ENCODE results near the gene GDF11. TPM values are rescaled to one million over a fixed set of nuclear protein-coding genes. Genes with fewer than 3 reads are reported as not detected.

GDF11 gene
- total and polyA plus RNA-seq, 10 donors, result 3.5 to 14.5 (median 9.7) TPM

- DNase-seq, result no peak
- H3K36me3 ChIP-seq, result no peaks in the 10 kb centered on the region
- TF ChIP-seq CTCF (IDR thresholded peaks at IDR 0.05 in 8 of 11, conservative IDR thresholded peaks at IDR 0.05 in 3 of 11), result no peak
- TF ChIP-seq POLR2A (IDR thresholded peaks at IDR 0.05), result no peak
- TF ChIP-seq POLR2AphosphoS5 (IDR thresholded peaks at IDR 0.05), result no peak
- no peaks in the 10 kb centered on the region for H3K9me3 ChIP-seq
- peak overlapping the region in 3 of 8 donors; percentile 16 to 56 (median 48) for H3K27ac ChIP-seq
- peaks cover 0 to 28% (median 0%) of the 10 kb centered on the region in 7 donors for H3K27me3 ChIP-seq (replicated peaks in 1 of 7)
- peaks cover 12 to 63% (median 28%) of the 10 kb centered on the region in 6 donors for H3K4me1 ChIP-seq
- intact Hi-C loops (cut with DNase I; ENCODE audit: low total_unique reads), result no loop called here
- 10 to 16% (median 11%) methylated on average over 14 to 22 of the region's 22 CpGs for WGBS, 5 donors
- peak overlapping the region; percentile 51 to 90 (median 62) for H3K4me3 ChIP-seq
These were observed 35.7 kb upstream of the GDF11 start for GRCh38 chr12:55707219-55707671.

GRCh38 chr12:55707841-55708694, 34.9 kb upstream of the GDF11 start, which contains the start of gene ITGA7:
Gene ITGA7, minus strand, starts transcription at chr12:55707904. Its CDS starts 222 bp downstream, at chr12:55707682.
- Histone ChIP-seq H3K27me3 (replicated peaks in 1 of 7) (peaks cover 0 to 28% (median 0%) of the 10 kb centered on the region in 7 donors), H3K4me1 (peaks cover 12 to 63% (median 31%) of the 10 kb centered on the region in 6 donors), H3K36me3 (no peaks in the 10 kb centered on the region), H3K4me3 (peak within 1 kb of the TSS; percentile 51 to 90 (median 62)), H3K9me3 (no peaks in the 10 kb centered on the region), H3K27ac (peak within 1 kb of the TSS in 3 of 8 donors; percentile 18 to 56 (median 48))
- 1 to 2% (median 1%) methylated on average over 21 to 39 of the region's 39 CpGs for WGBS, 5 donors
- intact Hi-C loops (cut with DNase I; ENCODE audit: low total_unique reads), result no loop called here
- peak; percentile 92 for DNase-seq
- TF ChIP-seq POLR2AphosphoS5 (IDR thresholded peaks at IDR 0.05) (peak in 2 of 3 donors; percentile 34 to 38), POLR2A (IDR thresholded peaks at IDR 0.05) (no peak)

GRCh38 chr12:55708695-55709233, 34.2 kb upstream of the GDF11 start:
- no peaks in the 10 kb centered on the region for H3K9me3 ChIP-seq
- peak overlapping the region in 4 of 8 donors; percentile 67 to 90 (median 71) for H3K4me3 ChIP-seq
- TF ChIP-seq CTCF (IDR thresholded peaks at IDR 0.05 in 8 of 11, conservative IDR thresholded peaks at IDR 0.05 in 3 of 11), result no peak
- TF ChIP-seq POLR2AphosphoS5 (IDR thresholded peaks at IDR 0.05), result no peak
- no peak for TF ChIP-seq POLR2A (IDR thresholded peaks at IDR 0.05)
- peaks cover 12 to 62% (median 33%) of the 10 kb centered on the region in 6 donors for H3K4me1 ChIP-seq
- H3K27me3 ChIP-seq (replicated peaks in 1 of 7), result peaks cover 0 to 28% (median 0%) of the 10 kb centered on the region in 7 donors
- WGBS, 5 donors, result 0 to 8% (median 1%) methylated on average over 3 of the region's 3 CpGs
- peak; percentile 45 for DNase-seq
- peak overlapping the region in 3 of 8 donors; percentile 18 to 56 (median 48) for H3K27ac ChIP-seq
- intact Hi-C loops (cut with DNase I; ENCODE audit: low total_unique reads), result no loop called here
- H3K36me3 ChIP-seq, result no peaks in the 10 kb centered on the region

GRCh38 chr12:55711786-55712553, 31.0 kb upstream of the GDF11 start:
- TF ChIP-seq CTCF (IDR thresholded peaks at IDR 0.05 in 8 of 11, conservative IDR thresholded peaks at IDR 0.05 in 3 of 11) (no peak), POLR2A (IDR thresholded peaks at IDR 0.05) (no peak), POLR2AphosphoS5 (IDR thresholded peaks at IDR 0.05) (no peak)
- peak; percentile 39 for DNase-seq
- intact Hi-C loops (cut with DNase I; ENCODE audit: low total_unique reads), result no loop called here
- peaks cover 0 to 26% (median 0%) of the 10 kb centered on the region in 7 donors for H3K27me3 ChIP-seq (replicated peaks in 1 of 7)
- H3K4me3 ChIP-seq, result no peak overlapping the region
- H3K4me1 ChIP-seq, result peaks cover 21 to 57% (median 40%) of the 10 kb centered on the region in 6 donors
- WGBS, 5 donors, result 75 to 89% (median 81%) methylated on average over 4 of the region's 4 CpGs
- H3K27ac ChIP-seq, result peak overlapping the region in 4 of 8 donors; percentile 13 to 51 (median 46)
- no peaks in the 10 kb centered on the region for H3K9me3 ChIP-seq
- H3K36me3 ChIP-seq, result no peaks in the 10 kb centered on the region

All from spleen (tissue), 11 donors.